Measurements from ENCODE around the gene RNF175. TPM values are rescaled to one million over a fixed set of nuclear protein-coding genes. Genes with fewer than 3 reads are reported as not detected.

Gene RNF175
- total RNA-seq, 1 donor from 2014 or later = 1.9 TPM

- no peaks in the 10 kb centered on the region for H3K36me3 Mint-ChIP-seq (ENCODE audit: insufficient read depth)
- H3K4me1 Mint-ChIP-seq (ENCODE audit: low read depth) = peaks cover 8% of the 10 kb centered on the region
- no peak overlapping the region for H3K4me3 Mint-ChIP-seq (ENCODE audit: low read depth)
- TF ChIP-seq CTCF (IDR thresholded peaks at IDR 0.05; ENCODE audit: unreplicated experiment) = no peak
- peaks cover 10% of the 10 kb centered on the region for H3K27me3 Mint-ChIP-seq
- H3K27ac Mint-ChIP-seq = no peak overlapping the region
- no peak for DNase-seq (ENCODE audit: low spot score, unreplicated experiment)
- H3K9me3 Mint-ChIP-seq (ENCODE audit: low read depth) = no peaks in the 10 kb centered on the region
These were observed 20.4 kb upstream of the RNF175 start for GRCh38 chr4:153780221-153780620.

- no peak for DNase-seq (ENCODE audit: low spot score, unreplicated experiment)
- no peaks in the 10 kb centered on the region for H3K27me3 Mint-ChIP-seq
- H3K4me1 Mint-ChIP-seq (ENCODE audit: low read depth) = peaks cover 8% of the 10 kb centered on the region
- no peak for TF ChIP-seq CTCF (IDR thresholded peaks at IDR 0.05; ENCODE audit: unreplicated experiment)
- H3K27ac Mint-ChIP-seq = no peak overlapping the region
- H3K4me3 Mint-ChIP-seq (ENCODE audit: low read depth) = no peak overlapping the region
- no peaks in the 10 kb centered on the region for H3K36me3 Mint-ChIP-seq (ENCODE audit: insufficient read depth)
- no peaks in the 10 kb centered on the region for H3K9me3 Mint-ChIP-seq (ENCODE audit: low read depth)
These were observed 18.6 kb upstream of the RNF175 start for GRCh38 chr4:153778383-153778782.

- no peak for TF ChIP-seq CTCF (IDR thresholded peaks at IDR 0.05; ENCODE audit: unreplicated experiment)
- DNase-seq (ENCODE audit: low spot score, unreplicated experiment) = no peak
- Mint-ChIP-seq H3K27me3 (peaks cover 5% of the 10 kb centered on the region), H3K4me1 (ENCODE audit: low read depth) (peaks cover 6% of the 10 kb centered on the region), H3K9me3 (ENCODE audit: low read depth) (no peaks in the 10 kb centered on the region), H3K4me3 (ENCODE audit: low read depth) (no peak overlapping the region), H3K36me3 (ENCODE audit: insufficient read depth) (no peaks in the 10 kb centered on the region), H3K27ac (no peak overlapping the region)
These were observed 17.6 kb upstream of the RNF175 start for GRCh38 chr4:153777421-153777820.

GRCh38 chr4:153776601-153777000, 16.8 kb upstream of the RNF175 start:
- TF ChIP-seq CTCF (IDR thresholded peaks at IDR 0.05; ENCODE audit: unreplicated experiment) = no peak
- Mint-ChIP-seq H3K27ac (no peak overlapping the region), H3K36me3 (ENCODE audit: insufficient read depth) (peaks cover 1% of the 10 kb centered on the region), H3K4me1 (ENCODE audit: low read depth) (no peaks in the 10 kb centered on the region), H3K9me3 (ENCODE audit: low read depth) (peaks cover 3% of the 10 kb centered on the region), H3K27me3 (peaks cover 5% of the 10 kb centered on the region), H3K4me3 (ENCODE audit: low read depth) (no peak overlapping the region)
- DNase-seq (ENCODE audit: low spot score, unreplicated experiment) = no peak

- TF ChIP-seq CTCF (IDR thresholded peaks at IDR 0.05; ENCODE audit: unreplicated experiment) = no peak
- H3K4me3 Mint-ChIP-seq (ENCODE audit: low read depth) = no peak overlapping the region
- peaks cover 11% of the 10 kb centered on the region for H3K9me3 Mint-ChIP-seq (ENCODE audit: low read depth)
- H3K27me3 Mint-ChIP-seq = peaks cover 5% of the 10 kb centered on the region
- peaks cover 7% of the 10 kb centered on the region for H3K4me1 Mint-ChIP-seq (ENCODE audit: low read depth)
- peaks cover 1% of the 10 kb centered on the region for H3K36me3 Mint-ChIP-seq (ENCODE audit: insufficient read depth)
- no peak for DNase-seq (ENCODE audit: low spot score, unreplicated experiment)
- H3K27ac Mint-ChIP-seq = no peak overlapping the region
These were observed 13.4 kb upstream of the RNF175 start for GRCh38 chr4:153773236-153773690.

All from progenitor cell of endocrine pancreas (in vitro differentiated cells).